ENCODE results near the gene AP5M1.
"Not testable (repeated sequence)": the region's sequence is repeated elsewhere in the genome, so short reads cannot be mapped to it uniquely, and the experiment has no call there.

AP5M1 gene

DNA sequence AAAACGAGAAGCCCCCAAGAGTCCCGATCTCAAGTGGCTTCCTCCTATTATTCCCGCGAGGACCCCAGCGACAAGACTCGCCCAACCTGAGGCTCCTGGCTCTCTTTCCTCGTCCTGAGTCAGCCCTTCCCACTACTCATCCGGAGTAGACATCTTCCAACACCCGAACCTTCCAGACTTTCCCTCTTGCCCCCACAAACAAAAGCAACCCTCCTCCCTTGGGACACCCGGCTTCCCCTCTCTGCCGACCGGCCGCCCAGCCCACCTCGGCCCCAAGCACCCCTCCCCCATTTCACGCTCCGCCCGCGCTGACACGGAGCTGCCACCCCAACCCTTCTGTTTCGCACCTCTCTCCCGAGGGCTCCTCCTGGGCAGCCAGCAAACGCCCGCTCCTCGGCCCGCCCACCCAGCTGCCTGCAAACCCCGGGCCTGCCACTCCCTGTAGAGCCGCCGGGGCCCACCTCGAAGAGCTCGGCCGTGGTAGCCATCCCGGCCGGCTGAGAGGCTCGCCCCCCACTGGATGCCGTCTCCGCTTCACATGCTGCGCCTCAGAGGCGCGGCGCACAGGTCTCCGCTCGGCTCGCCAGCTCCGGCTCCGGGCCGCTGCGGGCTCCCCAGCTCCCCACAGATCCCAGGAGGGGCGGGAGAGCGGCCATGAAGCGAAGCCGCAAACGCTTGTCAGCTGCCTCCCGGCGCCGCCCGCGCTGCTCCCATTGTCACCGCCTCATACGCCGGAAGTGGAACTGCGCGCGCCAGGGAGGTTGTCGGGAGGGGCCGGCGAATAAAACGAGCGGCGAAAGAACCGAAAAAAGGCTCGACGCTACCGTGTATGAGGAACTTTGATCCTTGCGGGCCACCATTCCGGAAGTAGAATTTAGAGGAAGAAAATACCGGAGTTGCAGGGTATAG lies at the start of gene AP5M1, which contains the start of gene EXOC5:
TSS of gene AP5M1 (plus strand) at position 811 of the 909 bp plus-strand sequence. CDS start 344 bp downstream, outside the sequence.
TSS of gene EXOC5 (minus strand) at position 745 of the 909 bp plus-strand sequence. CDS start at position 488, 257 bp downstream.
- DNase-seq, result peak; percentile 96
- peak; percentile 84 for TF ChIP-seq POLR2A (IDR thresholded peaks at IDR 0.05; ENCODE audit: low read length)
- TF ChIP-seq GATA1 (IDR thresholded peaks at IDR 0.05; ENCODE audit: low read depth, low read length), result no peak

DNA sequence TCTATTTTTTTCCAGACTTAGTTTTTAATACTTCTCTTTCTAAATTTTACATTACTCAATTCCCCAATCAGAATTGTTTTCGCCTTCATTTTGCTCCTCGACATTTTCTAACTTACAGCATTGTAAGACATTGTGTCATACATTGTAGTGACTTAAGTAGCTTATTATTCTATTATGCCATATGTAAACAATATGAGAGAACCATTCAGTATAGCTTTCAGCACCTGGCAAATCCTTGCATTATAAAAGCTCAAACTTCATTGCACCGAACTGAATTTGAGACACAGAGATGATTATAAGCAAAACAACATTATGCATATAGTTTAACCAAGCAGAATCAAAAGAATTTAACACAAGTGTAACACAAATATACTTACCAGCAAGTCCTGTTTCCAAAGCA lies 46.8 kb upstream of the AP5M1 start:
- TF ChIP-seq POLR2A (IDR thresholded peaks at IDR 0.05; ENCODE audit: low read length) (no peak), GATA1 (IDR thresholded peaks at IDR 0.05; ENCODE audit: low read depth, low read length) (no peak)
- DNase-seq, result no peak

GRCh38 chr14:57227083-57227482 lies 41.7 kb upstream of the AP5M1 start:
- no peak for DNase-seq

DNA sequence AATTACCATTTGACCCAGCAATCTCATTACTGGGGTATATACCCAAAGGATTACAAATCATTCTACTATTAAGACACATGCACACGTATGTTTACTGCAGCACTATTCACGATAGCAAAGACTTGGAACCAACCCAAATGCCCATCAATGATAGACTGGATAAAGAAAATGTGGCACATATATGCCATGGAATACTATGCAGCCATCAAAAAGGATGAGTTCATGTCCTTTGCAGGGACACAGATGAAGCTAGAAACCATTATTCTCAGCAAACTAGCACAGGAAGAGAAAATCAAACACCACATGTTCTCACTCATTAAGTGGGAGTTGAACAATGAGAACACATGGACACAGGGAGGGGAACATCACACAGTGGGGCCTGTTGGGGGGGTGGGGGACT lies 40.5 kb upstream of the AP5M1 start:
- not testable (repeated sequence) for DNase-seq

More at GRCh38 chr14:57227083-57227482, 41.7 kb upstream of the AP5M1 start:
- TF ChIP-seq POLR2A (IDR thresholded peaks at IDR 0.05; ENCODE audit: low read length), result no peak

DNA sequence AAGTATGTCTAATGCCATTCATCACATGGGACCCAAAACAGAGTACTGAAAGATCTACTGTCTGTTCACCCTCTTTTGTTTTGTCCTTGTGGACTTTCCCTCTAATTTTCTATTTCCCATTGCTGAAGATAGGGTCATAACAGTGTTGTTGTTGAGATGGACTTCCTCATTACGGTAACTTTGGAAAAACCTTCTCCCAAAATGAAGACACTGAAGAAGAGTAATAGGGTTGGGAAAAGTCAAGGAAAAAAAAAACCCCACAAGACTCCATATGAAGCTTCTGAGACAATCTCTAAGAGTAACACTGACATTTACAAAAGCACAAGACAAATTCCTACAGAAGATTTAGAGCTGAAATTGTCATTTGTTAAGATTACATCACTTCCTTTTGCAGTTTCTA lies 36.8 kb upstream of the AP5M1 start:
- TF ChIP-seq GATA1 (IDR thresholded peaks at IDR 0.05; ENCODE audit: low read depth, low read length) (no peak), POLR2A (IDR thresholded peaks at IDR 0.05; ENCODE audit: low read length) (no peak)
- no peak for DNase-seq

- peak; percentile 39 to 80 for DNase-seq
Measured at GRCh38 chr14:57240115-57240514, 28.7 kb upstream of the AP5M1 start.

- no peak for DNase-seq
Measured at GRCh38 chr14:57243320-57243719, 25.5 kb upstream of the AP5M1 start.

DNA sequence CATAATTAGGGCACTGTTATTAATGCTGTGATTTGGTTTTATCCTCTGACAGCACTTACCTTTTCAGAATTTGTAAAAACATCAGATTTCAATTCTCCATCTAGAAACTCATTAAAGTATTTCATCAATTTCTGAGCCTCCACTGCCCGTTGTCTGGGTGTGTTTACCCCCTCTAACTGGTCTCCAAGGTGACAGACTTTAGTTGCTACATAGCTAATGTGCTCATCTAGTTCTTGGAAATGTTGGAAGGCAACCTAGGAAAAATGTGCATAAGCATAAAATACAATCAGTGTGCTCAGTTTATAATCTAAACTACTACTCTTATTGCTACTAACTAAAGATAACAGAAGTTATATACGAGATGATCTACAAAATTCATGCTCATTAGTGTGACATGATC lies 24.7 kb upstream of the AP5M1 start:
- no peak for TF ChIP-seq POLR2A (IDR thresholded peaks at IDR 0.05; ENCODE audit: low read length)
- TF ChIP-seq GATA1 (IDR thresholded peaks at IDR 0.05; ENCODE audit: low read depth, low read length), result no peak
- DNase-seq, result no peak

More at GRCh38 chr14:57243320-57243719, 25.5 kb upstream of the AP5M1 start:
- no peak for TF ChIP-seq POLR2A (IDR thresholded peaks at IDR 0.05; ENCODE audit: low read length)
- no peak for TF ChIP-seq GATA1 (IDR thresholded peaks at IDR 0.05; ENCODE audit: low read depth, low read length)

DNA sequence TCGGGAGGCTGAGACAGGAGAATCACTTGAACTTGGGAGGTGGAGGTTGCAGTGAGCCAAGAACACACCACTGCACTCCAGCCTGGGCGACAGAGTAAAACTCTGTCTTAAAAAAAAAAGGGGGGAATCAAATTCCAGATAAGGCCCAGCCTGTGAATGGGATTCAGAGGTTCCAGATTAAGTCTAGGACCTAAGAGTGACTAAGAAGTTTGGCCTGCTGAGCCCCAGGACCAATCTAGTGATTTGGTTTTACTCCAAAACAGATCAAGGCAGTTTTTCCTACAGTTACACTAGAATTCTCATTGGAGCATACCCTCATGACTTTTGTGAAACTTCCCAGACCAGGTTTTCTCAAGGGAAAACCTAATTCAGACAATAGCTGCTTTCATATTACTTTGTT lies 22.8 kb upstream of the AP5M1 start:
- TF ChIP-seq GATA1 (IDR thresholded peaks at IDR 0.05; ENCODE audit: low read depth, low read length), result no peak
- TF ChIP-seq POLR2A (IDR thresholded peaks at IDR 0.05; ENCODE audit: low read length), result no peak
- no peak for DNase-seq

DNA sequence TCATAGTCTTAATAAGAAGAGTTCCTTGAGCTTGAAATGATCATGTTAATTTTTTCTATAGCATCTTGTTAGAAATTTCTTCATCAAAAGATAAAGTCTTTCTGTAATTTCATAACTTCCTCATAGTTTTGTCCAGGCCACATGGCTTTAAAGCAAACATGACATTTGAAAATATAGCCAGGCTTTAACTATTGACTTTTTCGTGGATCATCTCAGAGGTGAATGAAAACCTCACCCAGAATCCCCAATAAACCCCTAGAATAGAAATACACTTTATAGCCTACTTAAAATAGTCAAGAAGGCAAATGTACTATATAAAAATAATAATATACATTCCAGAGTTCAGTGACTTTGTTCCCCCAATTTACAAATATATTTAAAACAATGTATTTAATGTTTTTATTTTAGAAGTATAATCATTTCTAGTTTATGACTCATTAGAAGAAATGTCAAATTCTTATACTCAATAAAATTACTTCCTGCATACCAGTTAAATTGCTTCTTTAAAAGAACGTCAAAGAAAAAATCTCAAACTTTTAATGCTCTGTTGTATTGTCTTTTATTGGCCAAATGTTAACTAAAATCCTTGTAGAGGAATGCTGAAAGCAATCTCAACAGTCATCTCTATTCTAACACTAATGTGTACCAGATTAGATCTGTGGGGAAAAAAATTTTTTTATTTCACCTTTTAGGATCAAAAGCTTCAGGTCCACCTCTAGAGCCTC lies 21.7 kb upstream of the AP5M1 start:
- TF ChIP-seq POLR2A (IDR thresholded peaks at IDR 0.05; ENCODE audit: low read length) (no peak), GATA1 (IDR thresholded peaks at IDR 0.05; ENCODE audit: low read depth, low read length) (no peak)
- DNase-seq, result no peak

GRCh38 chr14:57254884-57255283 lies 13.9 kb upstream of the AP5M1 start:
- TF ChIP-seq POLR2A (IDR thresholded peaks at IDR 0.05; ENCODE audit: low read length), result no peak
- TF ChIP-seq GATA1 (IDR thresholded peaks at IDR 0.05; ENCODE audit: low read depth, low read length), result no peak

GRCh38 chr14:57258221-57258620 lies 10.6 kb upstream of the AP5M1 start:
- DNase-seq, result not testable (repeated sequence)

More at GRCh38 chr14:57254884-57255283, 13.9 kb upstream of the AP5M1 start:
- DNase-seq, result no peak

DNA sequence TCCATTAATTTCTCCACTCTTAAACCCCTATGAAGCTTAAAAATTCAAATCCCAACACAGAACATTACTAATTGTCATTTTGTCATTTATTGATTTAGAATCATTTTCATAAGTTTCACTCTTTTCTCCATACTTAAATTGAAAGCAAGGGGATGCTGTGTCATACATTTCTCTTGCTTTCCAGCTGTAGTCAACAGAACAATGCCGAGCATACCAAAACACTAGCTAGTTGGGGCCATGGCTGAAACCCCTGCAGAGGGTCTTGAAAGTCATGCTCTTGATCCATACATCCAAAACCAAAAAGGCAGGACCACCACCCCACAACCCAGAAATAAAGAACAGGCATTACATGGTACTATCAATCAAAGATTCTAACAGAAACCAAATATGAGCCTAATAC lies 9.1 kb upstream of the AP5M1 start:
- TF ChIP-seq POLR2A (IDR thresholded peaks at IDR 0.05; ENCODE audit: low read length), result no peak
- TF ChIP-seq GATA1 (IDR thresholded peaks at IDR 0.05; ENCODE audit: low read depth, low read length), result no peak
- no peak for DNase-seq

- TF ChIP-seq GATA1 (IDR thresholded peaks at IDR 0.05; ENCODE audit: low read depth, low read length) (no peak), POLR2A (IDR thresholded peaks at IDR 0.05; ENCODE audit: low read length) (no peak)
- DNase-seq, result no peak
Measured at GRCh38 chr14:57261604-57262003, 7.2 kb upstream of the AP5M1 start.

DNA sequence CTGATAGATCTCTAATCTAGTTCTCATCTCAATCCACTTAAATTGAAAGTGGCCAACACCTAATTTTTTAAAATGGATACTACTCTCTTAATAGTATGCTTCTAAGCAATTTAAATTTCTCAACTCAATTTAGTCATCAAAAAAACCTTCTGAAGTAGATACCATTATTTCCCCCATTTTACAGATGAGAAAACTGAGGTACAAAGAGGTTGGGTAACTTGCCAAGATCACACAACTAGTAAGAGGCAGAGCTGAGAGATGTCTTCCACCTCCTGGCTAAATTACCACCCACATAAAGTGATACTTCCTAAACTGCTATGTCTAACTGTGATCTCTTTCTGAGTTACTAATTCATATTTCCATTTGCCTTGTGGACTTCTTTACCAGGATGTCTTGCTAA lies 6.7 kb upstream of the AP5M1 start:
- DNase-seq, result no peak
- TF ChIP-seq GATA1 (IDR thresholded peaks at IDR 0.05; ENCODE audit: low read depth, low read length) (no peak), POLR2A (IDR thresholded peaks at IDR 0.05; ENCODE audit: low read length) (no peak)

Measured in erythroblast (primary cell).